ENCODE results near the gene SESTD1. TPM values are rescaled to one million over a fixed set of nuclear protein-coding genes. Genes with fewer than 3 reads are reported as not detected.

The SESTD1 gene
- total and polyA plus RNA-seq, 9 of the 15 experiments (the other 6 are each of a cell fraction or from before 2014, with no cell fraction given): 0.32 to 5.6 (median 2.1) TPM

GRCh38 chr2:179263446-179264367 lies 925 bp downstream of the SESTD1 start:
- Histone ChIP-seq H2AFZ (ENCODE audit: low read depth, low read length) (peak overlapping the region; percentile 82), H3K4me2 (ENCODE audit: insufficient read depth, low read length) (peak overlapping the region; percentile 74), H3K36me3 (ENCODE audit: control insufficient read depth, insufficient read depth, low read length) (no peaks in the 10 kb centered on the region), H3K4me3 (peak overlapping the region; percentile 60), H3K27me3 (ENCODE audit: control insufficient read depth in 2 of 2, insufficient read depth in 2 of 2, low read length in 2 of 2) (peaks cover 8 to 17% of the 10 kb centered on the region in 2 experiments; a peak in 3 of 5 replicates), H3K9ac (ENCODE audit: insufficient read depth in 1 of 2, low read depth in 2 of 2, low read length in 2 of 2) (peak overlapping the region; percentile 37 to 92; a peak in 3 of 4 replicates), H3K27ac (ENCODE audit: extremely low read depth, low read depth, low read length) (no peak overlapping the region), H3K9me1 (ENCODE audit: control insufficient read depth, insufficient read depth, low read length) (no peaks in the 10 kb centered on the region), H3K9me3 (replicated peaks; ENCODE audit: control insufficient read depth, insufficient read depth, low read depth, low read length) (no peaks in the 10 kb centered on the region), H3K79me2 (ENCODE audit: control insufficient read depth, insufficient read depth, low read length) (no peaks in the 10 kb centered on the region), H3K4me1 (replicated peaks in 1 of 2; ENCODE audit: control insufficient read depth in 2 of 2, insufficient read depth in 2 of 2, low read length in 2 of 2) (peaks cover 6 to 15% of the 10 kb centered on the region in 2 experiments; a peak in 4 of 5 replicates), H4K20me1 (replicated peaks; ENCODE audit: control insufficient read depth, insufficient read depth, low read length) (no peaks in the 10 kb centered on the region)
- ChIA-PET POLR2A (no interaction called here), CTCF (ENCODE audit: low intra/inter-chr PET ratio) (no interaction called here)
- ATAC-seq (peak; percentile 77), FAIRE-seq (peak; percentile 40), DNase-seq (ENCODE audit: extremely low read depth in 1 of 4, low spot score in 3 of 4) (peak; percentile 18 to 50 (median 38))
- in situ Hi-C loops (cut with MboI): no loop called here
- intact Hi-C loops (cut with micrococcal nuclease): no loop called here
- WGBS (ENCODE audit: insufficient coverage, low coverage, missing lambda C conversion rate): 2% methylated on average over 49 of the region's 62 CpGs
- no TSS peak for BruUV-seq (replicated peaks)
- TF ChIP-seq HOXB6 (CRISPR knock-in tag; IDR thresholded peaks at IDR 0.05; ENCODE audit: borderline replicate concordance) (no peak), CBFB (CRISPR knock-in tag; IDR thresholded peaks at IDR 0.05) (0 out of 2 replicates have a peak, but pooled peaks have one; percentile 30), UBTF (IDR thresholded peaks at IDR 0.05; ENCODE audit: borderline replicate concordance in 1 of 2, low read depth in 2 of 2, low read length in 2 of 2) (peak in 1 of 2 experiments; percentile 17; a peak in 1 of 4 replicates), KDM5B (IDR thresholded peaks at IDR 0.05; ENCODE audit: insufficient replicate concordance, low read depth, low read length) (peak; percentile 18), ZNF431 (CRISPR knock-in tag; IDR thresholded peaks at IDR 0.05) (no peak), XRCC4 (IDR thresholded peaks at IDR 0.05; ENCODE audit: extremely low read depth, insufficient read depth, insufficient read length) (no peak), ZFX (CRISPR knock-in tag; IDR thresholded peaks at IDR 0.05) (peak; percentile 39), FOXA1 (IDR thresholded peaks at IDR 0.05; ENCODE audit: borderline replicate concordance) (no peak), SRSF7 (optimal IDR thresholded peaks at IDR 0.05; ENCODE audit: low read depth, low read length) (no peak), ZNF277 (CRISPR knock-in tag; IDR thresholded peaks at IDR 0.05; ENCODE audit: borderline replicate concordance) (no peak), CBX2 (IDR thresholded peaks at IDR 0.05; ENCODE audit: insufficient read depth, low read length, poor library complexity, severe bottlenecking) (peak; percentile 59), CTCF (IDR thresholded peaks at IDR 0.05 in 2 of 3, conservative IDR thresholded peaks at IDR 0.05 in 1 of 3; ENCODE audit: insufficient read depth in 2 of 3, low read depth in 1 of 3, low read length in 3 of 3) (no peak), PHF8 (IDR thresholded peaks at IDR 0.05; ENCODE audit: borderline replicate concordance, low read length) (peak; percentile 7; the same call in 1 of the 2 replicates), KDM2B (CRISPR knock-in tag; IDR thresholded peaks at IDR 0.05) (0 out of 2 replicates have a peak, but pooled peaks have one; percentile 15)

Measured in K562 (cell line).